GM23338 (cell line): Measurements from ENCODE around the gene IL22RA1. TPM values are rescaled to one million over a fixed set of nuclear protein-coding genes. Genes with fewer than 3 reads are reported as not detected.

Source experiments
- ATAC-seq: fragments of 200-7000 bp; cut with Tn5 transposase; 3 replicates; pipeline ENCODE4 v1.9.1; 2020
- DNase-seq: peaks from one replicate; pipeline ENCODE4 v3.0.0-alpha.2; 2015; ENCODE audit warnings: low spot score
- H2AFZ ChIP-seq: fragments of 200-600 bp; sonication (generic); 2 replicates; pipeline ENCODE4 v1.8.0; 2016; ENCODE audit warnings: antibody characterized with exemption, mild to moderate bottlenecking, moderate library complexity
- H3F3A ChIP-seq: fragments of 200-600 bp; sonication (generic); replicated peaks from 2 replicates; pipeline ENCODE4 v1.8.0; 2017; ENCODE audit warnings: antibody characterized with exemption, mixed run types, low read depth
- H3K27ac ChIP-seq: fragments of 200-600 bp; sonication (generic); 2 replicates; pipeline ENCODE4 v1.6.1; 2016; ENCODE audit warnings: low read depth
- H3K27me3 ChIP-seq: fragments of 200-600 bp; sonication (generic); 2 replicates; pipeline ENCODE4 v1.8.0; 2016; ENCODE audit warnings: mild to moderate bottlenecking, mixed run types, moderate library complexity; ENCODE audit not compliant: insufficient read depth
- H3K36me3 ChIP-seq: fragments of 200-600 bp; sonication (generic); 2 replicates; pipeline ENCODE4 v1.8.0; 2016; ENCODE audit warnings: mild to moderate bottlenecking; ENCODE audit not compliant: insufficient read depth
- H3K4me1 ChIP-seq: fragments of 200-600 bp; sonication (generic); 2 replicates; pipeline ENCODE4 v1.8.0; 2016; ENCODE audit warnings: mild to moderate bottlenecking, moderate library complexity; ENCODE audit not compliant: insufficient read depth
- H3K4me2 ChIP-seq: fragments of 200-600 bp; sonication (generic); 2 replicates; pipeline ENCODE4 v1.7.1; 2017; ENCODE audit warnings: mixed run types
- H3K4me3 ChIP-seq: fragments of 200-600 bp; sonication (generic); 2 replicates; pipeline ENCODE4 v1.6.1; 2016; ENCODE audit warnings: mixed run types
- H3K79me2 ChIP-seq: fragments of 200-600 bp; sonication (generic); replicated peaks from 2 replicates; pipeline ENCODE4 v1.8.0; 2017; ENCODE audit warnings: mild to moderate bottlenecking; ENCODE audit not compliant: insufficient read depth
- H3K9me2 ChIP-seq: fragments of 200-600 bp; sonication (generic); 2 replicates; pipeline ENCODE4 v1.8.0; 2017; ENCODE audit not compliant: insufficient read depth
- H4K20me1 ChIP-seq: fragments of 200-600 bp; sonication (generic); replicated peaks from 2 replicates; pipeline ENCODE4 v1.8.0; 2017; ENCODE audit warnings: mild to moderate bottlenecking; ENCODE audit not compliant: insufficient read depth
- H3K27ac Mint-ChIP-seq: 2 replicates; pipeline ENCODE4 v1.8.0; 2020; ENCODE audit warnings: inconsistent platforms, mild to moderate bottlenecking, moderate library complexity, mixed read lengths
- H3K27me3 Mint-ChIP-seq: 3 replicates; pipeline ENCODE4 v1.8.0; 2022; ENCODE audit warnings: low read depth, mild to moderate bottlenecking, moderate library complexity, mixed read lengths, inconsistent platforms; ENCODE audit not compliant: insufficient read depth, poor library complexity
- H3K36me3 Mint-ChIP-seq: 3 replicates; pipeline ENCODE4 v1.8.0; 2021; ENCODE audit warnings: low read depth, mild to moderate bottlenecking, inconsistent platforms, moderate library complexity, mixed read lengths
- H3K4me1 Mint-ChIP-seq: 3 replicates; pipeline ENCODE4 v1.8.0; 2020; ENCODE audit warnings: mild to moderate bottlenecking, inconsistent platforms, mixed read lengths
- H3K4me3 Mint-ChIP-seq: 3 replicates; pipeline ENCODE4 v1.8.0; 2021; ENCODE audit warnings: moderate library complexity, mild to moderate bottlenecking, inconsistent platforms, mixed read lengths
- H3K9me3 Mint-ChIP-seq: 3 replicates; pipeline ENCODE4 v1.8.0; 2020; ENCODE audit warnings: moderate library complexity, mild to moderate bottlenecking, inconsistent platforms, mixed read lengths
- CREB1 ChIP-seq: fragments of 250-450 bp; sonication (Bioruptor Pico); IDR thresholded peaks from 2 replicates; pipeline ENCODE4 v1.5.0; 2020; ENCODE audit warnings: low read depth, mild to moderate bottlenecking, moderate library complexity
- EZH2 ChIP-seq: fragments of 200-600 bp; sonication (generic); IDR thresholded peaks from one replicate; pipeline ENCODE4 v1.8.0; 2017; ENCODE audit warnings: antibody characterized with exemption, mild to moderate bottlenecking, low read depth; ENCODE audit not compliant: unreplicated experiment
- EZH2phosphoT487 ChIP-seq: fragments of 200-600 bp; sonication (generic); IDR thresholded peaks from one replicate; pipeline ENCODE4 v1.8.1; 2018; ENCODE audit warnings: antibody characterized with exemption; ENCODE audit not compliant: unreplicated experiment
- JUNB ChIP-seq: IDR thresholded peaks from one replicate; pipeline ENCODE4 v1.6.1; 2016; ENCODE audit warnings: antibody characterized with exemption; ENCODE audit not compliant: unreplicated experiment
- NANOG ChIP-seq: IDR thresholded peaks from 2 replicates; pipeline ENCODE4 v1.6.1; 2016; ENCODE audit warnings: antibody characterized with exemption, borderline replicate concordance
- POLR2AphosphoS5 ChIP-seq: IDR thresholded peaks from 2 replicates; pipeline ENCODE4 v1.6.1; 2016; ENCODE audit warnings: antibody characterized with exemption, low read depth
- STAT1 ChIP-seq: IDR thresholded peaks from one replicate; pipeline ENCODE4 v1.6.1; 2016; ENCODE audit warnings: antibody characterized with exemption; ENCODE audit not compliant: unreplicated experiment
- ZNF114 ChIP-seq: fragments of 250-450 bp; sonication (Bioruptor Pico); IDR thresholded peaks from 2 replicates; pipeline ENCODE4 v1.5.0; 2020; ENCODE audit warnings: mild to moderate bottlenecking, moderate library complexity
- polyA plus RNA-seq: library from polyadenylated mRNA; unstranded; fragments of >200 nt; fragmentation: Nextera tagmentation; extraction: Ambion mirVana; gene quantifications from 2 replicates; pipeline ENCODE4 v1.2.1, GENCODE V29; 2016
- total RNA-seq: library from RNA; depleted of rRNA; stranded (reverse); fragments of >200 nt; shearing (Covaris generic); gene quantifications from 2 replicates; pipeline ENCODE4 v1.2.3, GENCODE V29; 2014
- TF ChIP-seq, protein P1 (sequence below): IDR thresholded peaks from 2 replicates; pipeline ENCODE4 v1.6.1; 2016; ENCODE audit warnings: antibody characterized with exemption
- TF ChIP-seq, protein P2 (sequence below): IDR thresholded peaks from one replicate; pipeline ENCODE4 v1.6.1; 2018; ENCODE audit warnings: antibody characterized with exemption; ENCODE audit not compliant: unreplicated experiment
- TF ChIP-seq, protein P3 (sequence below), 2 experiments: fragments of 200-600 bp in 1 of 2; sonication (generic) in 1 of 2; conservative IDR thresholded peaks; 2 replicates each; pipeline versions ENCODE4 v1.5.1 to v1.6.1; 2016 to 2017; ENCODE audit warnings: antibody characterized with exemption in 2 of 2, low read depth in 2 of 2, mild to moderate bottlenecking in 2 of 2, moderate library complexity in 1 of 2
- TF ChIP-seq, protein P4 (sequence below): fragments of 250-450 bp; sonication (Bioruptor Pico); IDR thresholded peaks from 2 replicates; pipeline ENCODE4 v1.5.0; 2020; ENCODE audit warnings: mild to moderate bottlenecking, moderate library complexity

The IL22RA1 gene
- total and polyA plus RNA-seq, 2 experiments from 2014 or later, result 0.11 to 0.28 TPM

DNA sequence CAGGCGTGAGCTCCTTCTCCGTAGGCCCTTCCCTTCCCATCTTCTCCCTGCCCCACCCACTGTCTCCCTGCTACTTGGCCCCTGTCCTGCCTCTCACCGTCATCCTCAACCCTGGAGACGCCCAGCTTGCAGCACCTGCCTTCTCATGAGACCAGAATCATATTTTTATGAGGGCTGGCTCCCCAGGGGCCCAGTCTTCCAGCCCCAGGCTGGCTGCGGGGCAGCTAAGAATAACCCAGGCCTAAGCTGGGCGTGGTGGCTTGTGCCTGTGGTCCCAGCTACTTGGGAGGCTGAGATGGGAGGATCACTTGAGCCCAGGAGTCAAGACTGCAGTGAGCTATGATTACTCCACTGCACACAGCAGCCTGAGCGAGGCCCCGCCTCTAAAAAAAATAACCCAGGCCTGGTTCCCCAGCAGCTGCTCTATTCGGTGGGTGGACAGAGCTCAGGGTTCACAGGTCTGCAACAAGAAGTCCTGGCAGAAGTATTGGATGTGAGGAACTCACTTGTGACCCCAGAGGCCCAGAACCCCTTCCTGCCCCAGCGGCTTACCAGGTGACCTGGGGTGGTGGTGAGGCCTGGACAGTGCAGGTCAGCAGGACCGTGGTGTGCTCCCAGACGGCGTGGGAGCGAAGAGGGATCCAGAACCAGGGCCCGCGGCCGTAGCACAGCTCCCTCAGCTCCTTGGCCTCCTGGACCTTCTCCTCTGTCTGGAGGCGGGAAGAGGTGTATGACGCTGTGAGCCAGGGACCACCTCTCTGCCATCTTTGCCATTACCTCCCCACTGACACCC is 37.4 kb downstream of the IL22RA1 start:
- Histone ChIP-seq H4K20me1 (no peaks in the 10 kb centered on the region), H3K27ac (no peak overlapping the region), H3K4me2 (no peak overlapping the region), H3F3A (no peaks in the 10 kb centered on the region), H2AFZ (no peak overlapping the region), H3K36me3 (no peaks in the 10 kb centered on the region), H3K27me3 (no peaks in the 10 kb centered on the region), H3K79me2 (no peaks in the 10 kb centered on the region), H3K4me3 (no peak overlapping the region), H3K9me2 (no peaks in the 10 kb centered on the region), H3K4me1 (no peaks in the 10 kb centered on the region)
- Mint-ChIP-seq H3K4me3 (no peak overlapping the region), H3K9me3 (no peaks in the 10 kb centered on the region), H3K27me3 (peaks cover 11% of the 10 kb centered on the region), H3K36me3 (no peaks in the 10 kb centered on the region), H3K4me1 (peaks cover 11% of the 10 kb centered on the region), H3K27ac (no peak overlapping the region)
- no peak for ATAC-seq
- TF ChIP-seq, protein P1, sequence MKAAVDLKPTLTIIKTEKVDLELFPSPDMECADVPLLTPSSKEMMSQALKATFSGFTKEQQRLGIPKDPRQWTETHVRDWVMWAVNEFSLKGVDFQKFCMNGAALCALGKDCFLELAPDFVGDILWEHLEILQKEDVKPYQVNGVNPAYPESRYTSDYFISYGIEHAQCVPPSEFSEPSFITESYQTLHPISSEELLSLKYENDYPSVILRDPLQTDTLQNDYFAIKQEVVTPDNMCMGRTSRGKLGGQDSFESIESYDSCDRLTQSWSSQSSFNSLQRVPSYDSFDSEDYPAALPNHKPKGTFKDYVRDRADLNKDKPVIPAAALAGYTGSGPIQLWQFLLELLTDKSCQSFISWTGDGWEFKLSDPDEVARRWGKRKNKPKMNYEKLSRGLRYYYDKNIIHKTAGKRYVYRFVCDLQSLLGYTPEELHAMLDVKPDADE, result no peak
- TF ChIP-seq STAT1, result no peak
- TF ChIP-seq, protein P2, sequence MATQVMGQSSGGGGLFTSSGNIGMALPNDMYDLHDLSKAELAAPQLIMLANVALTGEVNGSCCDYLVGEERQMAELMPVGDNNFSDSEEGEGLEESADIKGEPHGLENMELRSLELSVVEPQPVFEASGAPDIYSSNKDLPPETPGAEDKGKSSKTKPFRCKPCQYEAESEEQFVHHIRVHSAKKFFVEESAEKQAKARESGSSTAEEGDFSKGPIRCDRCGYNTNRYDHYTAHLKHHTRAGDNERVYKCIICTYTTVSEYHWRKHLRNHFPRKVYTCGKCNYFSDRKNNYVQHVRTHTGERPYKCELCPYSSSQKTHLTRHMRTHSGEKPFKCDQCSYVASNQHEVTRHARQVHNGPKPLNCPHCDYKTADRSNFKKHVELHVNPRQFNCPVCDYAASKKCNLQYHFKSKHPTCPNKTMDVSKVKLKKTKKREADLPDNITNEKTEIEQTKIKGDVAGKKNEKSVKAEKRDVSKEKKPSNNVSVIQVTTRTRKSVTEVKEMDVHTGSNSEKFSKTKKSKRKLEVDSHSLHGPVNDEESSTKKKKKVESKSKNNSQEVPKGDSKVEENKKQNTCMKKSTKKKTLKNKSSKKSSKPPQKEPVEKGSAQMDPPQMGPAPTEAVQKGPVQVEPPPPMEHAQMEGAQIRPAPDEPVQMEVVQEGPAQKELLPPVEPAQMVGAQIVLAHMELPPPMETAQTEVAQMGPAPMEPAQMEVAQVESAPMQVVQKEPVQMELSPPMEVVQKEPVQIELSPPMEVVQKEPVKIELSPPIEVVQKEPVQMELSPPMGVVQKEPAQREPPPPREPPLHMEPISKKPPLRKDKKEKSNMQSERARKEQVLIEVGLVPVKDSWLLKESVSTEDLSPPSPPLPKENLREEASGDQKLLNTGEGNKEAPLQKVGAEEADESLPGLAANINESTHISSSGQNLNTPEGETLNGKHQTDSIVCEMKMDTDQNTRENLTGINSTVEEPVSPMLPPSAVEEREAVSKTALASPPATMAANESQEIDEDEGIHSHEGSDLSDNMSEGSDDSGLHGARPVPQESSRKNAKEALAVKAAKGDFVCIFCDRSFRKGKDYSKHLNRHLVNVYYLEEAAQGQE, result no peak
- TF ChIP-seq JUNB, result no peak
- no peak for TF ChIP-seq ZNF114 (CRISPR knock-in tag)
- TF ChIP-seq, protein P3, sequence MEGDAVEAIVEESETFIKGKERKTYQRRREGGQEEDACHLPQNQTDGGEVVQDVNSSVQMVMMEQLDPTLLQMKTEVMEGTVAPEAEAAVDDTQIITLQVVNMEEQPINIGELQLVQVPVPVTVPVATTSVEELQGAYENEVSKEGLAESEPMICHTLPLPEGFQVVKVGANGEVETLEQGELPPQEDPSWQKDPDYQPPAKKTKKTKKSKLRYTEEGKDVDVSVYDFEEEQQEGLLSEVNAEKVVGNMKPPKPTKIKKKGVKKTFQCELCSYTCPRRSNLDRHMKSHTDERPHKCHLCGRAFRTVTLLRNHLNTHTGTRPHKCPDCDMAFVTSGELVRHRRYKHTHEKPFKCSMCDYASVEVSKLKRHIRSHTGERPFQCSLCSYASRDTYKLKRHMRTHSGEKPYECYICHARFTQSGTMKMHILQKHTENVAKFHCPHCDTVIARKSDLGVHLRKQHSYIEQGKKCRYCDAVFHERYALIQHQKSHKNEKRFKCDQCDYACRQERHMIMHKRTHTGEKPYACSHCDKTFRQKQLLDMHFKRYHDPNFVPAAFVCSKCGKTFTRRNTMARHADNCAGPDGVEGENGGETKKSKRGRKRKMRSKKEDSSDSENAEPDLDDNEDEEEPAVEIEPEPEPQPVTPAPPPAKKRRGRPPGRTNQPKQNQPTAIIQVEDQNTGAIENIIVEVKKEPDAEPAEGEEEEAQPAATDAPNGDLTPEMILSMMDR (conservative IDR thresholded peaks at IDR 0.05; ENCODE audit: low read depth in 2 of 2), result no peak
- no peak for TF ChIP-seq EZH2phosphoT487
- TF ChIP-seq, protein P4, sequence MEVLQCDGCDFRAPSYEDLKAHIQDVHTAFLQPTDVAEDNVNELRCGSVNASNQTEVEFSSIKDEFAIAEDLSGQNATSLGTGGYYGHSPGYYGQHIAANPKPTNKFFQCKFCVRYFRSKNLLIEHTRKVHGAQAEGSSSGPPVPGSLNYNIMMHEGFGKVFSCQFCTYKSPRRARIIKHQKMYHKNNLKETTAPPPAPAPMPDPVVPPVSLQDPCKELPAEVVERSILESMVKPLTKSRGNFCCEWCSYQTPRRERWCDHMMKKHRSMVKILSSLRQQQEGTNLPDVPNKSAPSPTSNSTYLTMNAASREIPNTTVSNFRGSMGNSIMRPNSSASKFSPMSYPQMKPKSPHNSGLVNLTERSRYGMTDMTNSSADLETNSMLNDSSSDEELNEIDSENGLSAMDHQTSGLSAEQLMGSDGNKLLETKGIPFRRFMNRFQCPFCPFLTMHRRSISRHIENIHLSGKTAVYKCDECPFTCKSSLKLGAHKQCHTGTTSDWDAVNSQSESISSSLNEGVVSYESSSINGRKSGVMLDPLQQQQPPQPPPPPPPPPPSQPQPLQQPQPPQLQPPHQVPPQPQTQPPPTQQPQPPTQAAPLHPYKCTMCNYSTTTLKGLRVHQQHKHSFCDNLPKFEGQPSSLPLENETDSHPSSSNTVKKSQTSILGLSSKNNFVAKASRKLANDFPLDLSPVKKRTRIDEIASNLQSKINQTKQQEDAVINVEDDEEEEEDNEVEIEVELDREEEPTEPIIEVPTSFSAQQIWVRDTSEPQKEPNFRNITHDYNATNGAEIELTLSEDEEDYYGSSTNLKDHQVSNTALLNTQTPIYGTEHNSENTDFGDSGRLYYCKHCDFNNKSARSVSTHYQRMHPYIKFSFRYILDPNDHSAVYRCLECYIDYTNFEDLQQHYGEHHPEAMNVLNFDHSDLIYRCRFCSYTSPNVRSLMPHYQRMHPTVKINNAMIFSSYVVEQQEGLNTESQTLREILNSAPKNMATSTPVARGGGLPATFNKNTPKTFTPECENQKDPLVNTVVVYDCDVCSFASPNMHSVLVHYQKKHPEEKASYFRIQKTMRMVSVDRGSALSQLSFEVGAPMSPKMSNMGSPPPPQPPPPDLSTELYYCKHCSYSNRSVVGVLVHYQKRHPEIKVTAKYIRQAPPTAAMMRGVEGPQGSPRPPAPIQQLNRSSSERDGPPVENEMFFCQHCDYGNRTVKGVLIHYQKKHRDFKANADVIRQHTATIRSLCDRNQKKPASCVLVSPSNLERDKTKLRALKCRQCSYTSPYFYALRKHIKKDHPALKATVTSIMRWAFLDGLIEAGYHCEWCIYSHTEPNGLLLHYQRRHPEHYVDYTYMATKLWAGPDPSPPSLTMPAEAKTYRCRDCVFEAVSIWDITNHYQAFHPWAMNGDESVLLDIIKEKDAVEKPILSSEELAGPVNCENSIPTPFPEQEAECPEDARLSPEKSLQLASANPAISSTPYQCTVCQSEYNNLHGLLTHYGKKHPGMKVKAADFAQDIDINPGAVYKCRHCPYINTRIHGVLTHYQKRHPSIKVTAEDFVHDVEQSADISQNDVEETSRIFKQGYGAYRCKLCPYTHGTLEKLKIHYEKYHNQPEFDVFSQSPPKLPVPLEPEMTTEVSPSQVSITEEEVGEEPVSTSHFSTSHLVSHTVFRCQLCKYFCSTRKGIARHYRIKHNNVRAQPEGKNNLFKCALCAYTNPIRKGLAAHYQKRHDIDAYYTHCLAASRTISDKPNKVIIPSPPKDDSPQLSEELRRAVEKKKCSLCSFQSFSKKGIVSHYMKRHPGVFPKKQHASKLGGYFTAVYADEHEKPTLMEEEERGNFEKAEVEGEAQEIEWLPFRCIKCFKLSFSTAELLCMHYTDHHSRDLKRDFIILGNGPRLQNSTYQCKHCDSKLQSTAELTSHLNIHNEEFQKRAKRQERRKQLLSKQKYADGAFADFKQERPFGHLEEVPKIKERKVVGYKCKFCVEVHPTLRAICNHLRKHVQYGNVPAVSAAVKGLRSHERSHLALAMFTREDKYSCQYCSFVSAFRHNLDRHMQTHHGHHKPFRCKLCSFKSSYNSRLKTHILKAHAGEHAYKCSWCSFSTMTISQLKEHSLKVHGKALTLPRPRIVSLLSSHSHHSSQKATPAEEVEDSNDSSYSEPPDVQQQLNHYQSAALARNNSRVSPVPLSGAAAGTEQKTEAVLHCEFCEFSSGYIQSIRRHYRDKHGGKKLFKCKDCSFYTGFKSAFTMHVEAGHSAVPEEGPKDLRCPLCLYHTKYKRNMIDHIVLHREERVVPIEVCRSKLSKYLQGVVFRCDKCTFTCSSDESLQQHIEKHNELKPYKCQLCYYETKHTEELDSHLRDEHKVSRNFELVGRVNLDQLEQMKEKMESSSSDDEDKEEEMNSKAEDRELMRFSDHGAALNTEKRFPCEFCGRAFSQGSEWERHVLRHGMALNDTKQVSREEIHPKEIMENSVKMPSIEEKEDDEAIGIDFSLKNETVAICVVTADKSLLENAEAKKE, result no peak
- no peak for TF ChIP-seq EZH2
- no peak for TF ChIP-seq POLR2AphosphoS5
- no peak for TF ChIP-seq CREB1 (CRISPR knock-in tag)
- no peak for TF ChIP-seq NANOG
- no peak for DNase-seq
